GM12891 (cell line): ENCODE results near the gene CCDC13.

Experiments used
- POLR2A ChIP-seq: IDR thresholded peaks from 2 replicates; pipeline ENCODE4 v1.6.1; 2011; ENCODE audit warnings: low read depth, low read length, control low read depth
- POLR2AphosphoS5 ChIP-seq: IDR thresholded peaks from 2 replicates; pipeline ENCODE4 v1.6.1; 2011; ENCODE audit warnings: low read depth, low read length, control low read depth

DNA sequence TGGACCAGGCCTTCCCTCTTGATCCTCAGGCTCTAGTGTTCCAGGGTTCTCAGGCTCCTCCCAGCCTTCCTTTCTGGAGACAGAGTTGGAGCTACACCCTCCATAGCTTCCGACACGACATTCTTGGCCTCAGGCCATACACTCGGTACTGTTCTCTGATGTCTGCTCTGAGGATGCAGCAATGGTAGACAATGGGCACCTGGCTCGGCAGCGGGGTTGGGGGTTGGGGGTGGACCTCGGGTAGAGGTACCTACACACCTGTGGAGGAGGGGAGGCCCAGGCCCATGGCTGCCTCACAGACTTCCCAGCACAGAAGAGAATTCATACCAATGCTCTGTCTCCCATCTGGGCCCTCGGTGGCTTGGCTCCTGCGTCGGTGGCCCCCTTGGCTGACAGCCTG, 21.4 kb downstream of the CCDC13 start:
- TF ChIP-seq POLR2AphosphoS5 (no peak), POLR2A (no peak)
